ENCODE results near the gene TPPP2.

DNA sequence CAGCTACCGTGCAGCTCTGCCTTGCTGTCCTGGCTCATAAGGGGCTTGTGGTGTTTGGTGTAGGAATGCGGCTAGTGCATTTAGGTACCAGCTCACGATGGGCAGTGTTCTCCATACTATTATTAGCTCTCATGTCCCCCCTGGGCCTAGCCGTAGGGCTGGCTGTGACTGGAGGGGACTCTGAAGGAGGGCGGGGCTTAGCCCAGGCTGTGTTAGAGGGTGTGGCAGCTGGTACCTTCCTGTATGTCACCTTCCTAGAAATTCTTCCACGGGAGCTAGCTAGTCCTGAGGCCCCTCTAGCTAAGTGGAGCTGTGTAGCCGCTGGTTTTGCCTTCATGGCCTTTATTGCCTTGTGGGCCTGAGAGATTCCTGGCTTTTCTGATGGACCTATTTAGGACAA, 28.8 kb upstream of the TPPP2 start:
- TF ChIP-seq TEAD4 (IDR thresholded peaks at IDR 0.05; ENCODE audit: low read length) = no peak
- no peak for TF ChIP-seq TEAD4 (CRISPR knock-in tag; IDR thresholded peaks at IDR 0.05; ENCODE audit: borderline replicate concordance)
- TF ChIP-seq, protein P1, sequence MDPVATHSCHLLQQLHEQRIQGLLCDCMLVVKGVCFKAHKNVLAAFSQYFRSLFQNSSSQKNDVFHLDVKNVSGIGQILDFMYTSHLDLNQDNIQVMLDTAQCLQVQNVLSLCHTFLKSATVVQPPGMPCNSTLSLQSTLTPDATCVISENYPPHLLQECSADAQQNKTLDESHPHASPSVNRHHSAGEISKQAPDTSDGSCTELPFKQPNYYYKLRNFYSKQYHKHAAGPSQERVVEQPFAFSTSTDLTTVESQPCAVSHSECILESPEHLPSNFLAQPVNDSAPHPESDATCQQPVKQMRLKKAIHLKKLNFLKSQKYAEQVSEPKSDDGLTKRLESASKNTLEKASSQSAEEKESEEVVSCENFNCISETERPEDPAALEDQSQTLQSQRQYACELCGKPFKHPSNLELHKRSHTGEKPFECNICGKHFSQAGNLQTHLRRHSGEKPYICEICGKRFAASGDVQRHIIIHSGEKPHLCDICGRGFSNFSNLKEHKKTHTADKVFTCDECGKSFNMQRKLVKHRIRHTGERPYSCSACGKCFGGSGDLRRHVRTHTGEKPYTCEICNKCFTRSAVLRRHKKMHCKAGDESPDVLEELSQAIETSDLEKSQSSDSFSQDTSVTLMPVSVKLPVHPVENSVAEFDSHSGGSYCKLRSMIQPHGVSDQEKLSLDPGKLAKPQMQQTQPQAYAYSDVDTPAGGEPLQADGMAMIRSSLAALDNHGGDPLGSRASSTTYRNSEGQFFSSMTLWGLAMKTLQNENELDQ (CRISPR knock-in tag; IDR thresholded peaks at IDR 0.05; ENCODE audit: borderline replicate concordance) = no peak
- TF ChIP-seq, protein P2, sequence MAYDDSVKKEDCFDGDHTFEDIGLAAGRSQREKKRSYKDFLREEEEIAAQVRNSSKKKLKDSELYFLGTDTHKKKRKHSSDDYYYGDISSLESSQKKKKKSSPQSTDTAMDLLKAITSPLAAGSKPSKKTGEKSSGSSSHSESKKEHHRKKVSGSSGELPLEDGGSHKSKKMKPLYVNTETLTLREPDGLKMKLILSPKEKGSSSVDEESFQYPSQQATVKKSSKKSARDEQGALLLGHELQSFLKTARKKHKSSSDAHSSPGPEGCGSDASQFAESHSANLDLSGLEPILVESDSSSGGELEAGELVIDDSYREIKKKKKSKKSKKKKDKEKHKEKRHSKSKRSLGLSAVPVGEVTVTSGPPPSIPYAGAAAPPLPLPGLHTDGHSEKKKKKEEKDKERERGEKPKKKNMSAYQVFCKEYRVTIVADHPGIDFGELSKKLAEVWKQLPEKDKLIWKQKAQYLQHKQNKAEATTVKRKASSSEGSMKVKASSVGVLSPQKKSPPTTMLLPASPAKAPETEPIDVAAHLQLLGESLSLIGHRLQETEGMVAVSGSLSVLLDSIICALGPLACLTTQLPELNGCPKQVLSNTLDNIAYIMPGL (CRISPR knock-in tag; IDR thresholded peaks at IDR 0.05) = no peak
- TF ChIP-seq, protein P3, sequence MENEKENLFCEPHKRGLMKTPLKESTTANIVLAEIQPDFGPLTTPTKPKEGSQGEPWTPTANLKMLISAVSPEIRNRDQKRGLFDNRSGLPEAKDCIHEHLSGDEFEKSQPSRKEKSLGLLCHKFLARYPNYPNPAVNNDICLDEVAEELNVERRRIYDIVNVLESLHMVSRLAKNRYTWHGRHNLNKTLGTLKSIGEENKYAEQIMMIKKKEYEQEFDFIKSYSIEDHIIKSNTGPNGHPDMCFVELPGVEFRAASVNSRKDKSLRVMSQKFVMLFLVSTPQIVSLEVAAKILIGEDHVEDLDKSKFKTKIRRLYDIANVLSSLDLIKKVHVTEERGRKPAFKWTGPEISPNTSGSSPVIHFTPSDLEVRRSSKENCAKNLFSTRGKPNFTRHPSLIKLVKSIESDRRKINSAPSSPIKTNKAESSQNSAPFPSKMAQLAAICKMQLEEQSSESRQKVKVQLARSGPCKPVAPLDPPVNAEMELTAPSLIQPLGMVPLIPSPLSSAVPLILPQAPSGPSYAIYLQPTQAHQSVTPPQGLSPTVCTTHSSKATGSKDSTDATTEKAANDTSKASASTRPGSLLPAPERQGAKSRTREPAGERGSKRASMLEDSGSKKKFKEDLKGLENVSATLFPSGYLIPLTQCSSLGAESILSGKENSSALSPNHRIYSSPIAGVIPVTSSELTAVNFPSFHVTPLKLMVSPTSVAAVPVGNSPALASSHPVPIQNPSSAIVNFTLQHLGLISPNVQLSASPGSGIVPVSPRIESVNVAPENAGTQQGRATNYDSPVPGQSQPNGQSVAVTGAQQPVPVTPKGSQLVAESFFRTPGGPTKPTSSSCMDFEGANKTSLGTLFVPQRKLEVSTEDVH (IDR thresholded peaks at IDR 0.05; ENCODE audit: low read depth, partially characterized antibody) = no peak
- TF ChIP-seq, protein P4, sequence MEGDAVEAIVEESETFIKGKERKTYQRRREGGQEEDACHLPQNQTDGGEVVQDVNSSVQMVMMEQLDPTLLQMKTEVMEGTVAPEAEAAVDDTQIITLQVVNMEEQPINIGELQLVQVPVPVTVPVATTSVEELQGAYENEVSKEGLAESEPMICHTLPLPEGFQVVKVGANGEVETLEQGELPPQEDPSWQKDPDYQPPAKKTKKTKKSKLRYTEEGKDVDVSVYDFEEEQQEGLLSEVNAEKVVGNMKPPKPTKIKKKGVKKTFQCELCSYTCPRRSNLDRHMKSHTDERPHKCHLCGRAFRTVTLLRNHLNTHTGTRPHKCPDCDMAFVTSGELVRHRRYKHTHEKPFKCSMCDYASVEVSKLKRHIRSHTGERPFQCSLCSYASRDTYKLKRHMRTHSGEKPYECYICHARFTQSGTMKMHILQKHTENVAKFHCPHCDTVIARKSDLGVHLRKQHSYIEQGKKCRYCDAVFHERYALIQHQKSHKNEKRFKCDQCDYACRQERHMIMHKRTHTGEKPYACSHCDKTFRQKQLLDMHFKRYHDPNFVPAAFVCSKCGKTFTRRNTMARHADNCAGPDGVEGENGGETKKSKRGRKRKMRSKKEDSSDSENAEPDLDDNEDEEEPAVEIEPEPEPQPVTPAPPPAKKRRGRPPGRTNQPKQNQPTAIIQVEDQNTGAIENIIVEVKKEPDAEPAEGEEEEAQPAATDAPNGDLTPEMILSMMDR (IDR thresholded peaks at IDR 0.05 in 2 of 3, conservative IDR thresholded peaks at IDR 0.05 in 1 of 3; ENCODE audit: insufficient read depth in 2 of 3, low read depth in 1 of 3, low read length in 3 of 3) = no peak
- TF ChIP-seq ZNF282 (CRISPR knock-in tag; IDR thresholded peaks at IDR 0.05) = no peak
- no peak for TF ChIP-seq MAZ (CRISPR knock-in tag; conservative IDR thresholded peaks at IDR 0.05 in 1 of 2, IDR thresholded peaks at IDR 0.05 in 1 of 2)
- TF ChIP-seq, protein P5, sequence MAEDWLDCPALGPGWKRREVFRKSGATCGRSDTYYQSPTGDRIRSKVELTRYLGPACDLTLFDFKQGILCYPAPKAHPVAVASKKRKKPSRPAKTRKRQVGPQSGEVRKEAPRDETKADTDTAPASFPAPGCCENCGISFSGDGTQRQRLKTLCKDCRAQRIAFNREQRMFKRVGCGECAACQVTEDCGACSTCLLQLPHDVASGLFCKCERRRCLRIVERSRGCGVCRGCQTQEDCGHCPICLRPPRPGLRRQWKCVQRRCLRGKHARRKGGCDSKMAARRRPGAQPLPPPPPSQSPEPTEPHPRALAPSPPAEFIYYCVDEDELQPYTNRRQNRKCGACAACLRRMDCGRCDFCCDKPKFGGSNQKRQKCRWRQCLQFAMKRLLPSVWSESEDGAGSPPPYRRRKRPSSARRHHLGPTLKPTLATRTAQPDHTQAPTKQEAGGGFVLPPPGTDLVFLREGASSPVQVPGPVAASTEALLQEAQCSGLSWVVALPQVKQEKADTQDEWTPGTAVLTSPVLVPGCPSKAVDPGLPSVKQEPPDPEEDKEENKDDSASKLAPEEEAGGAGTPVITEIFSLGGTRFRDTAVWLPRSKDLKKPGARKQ (CRISPR knock-in tag; IDR thresholded peaks at IDR 0.05) = no peak
- TF ChIP-seq MEF2D (tag; conservative IDR thresholded peaks at IDR 0.05; ENCODE audit: low read depth) = no peak
- TF ChIP-seq, protein P6, sequence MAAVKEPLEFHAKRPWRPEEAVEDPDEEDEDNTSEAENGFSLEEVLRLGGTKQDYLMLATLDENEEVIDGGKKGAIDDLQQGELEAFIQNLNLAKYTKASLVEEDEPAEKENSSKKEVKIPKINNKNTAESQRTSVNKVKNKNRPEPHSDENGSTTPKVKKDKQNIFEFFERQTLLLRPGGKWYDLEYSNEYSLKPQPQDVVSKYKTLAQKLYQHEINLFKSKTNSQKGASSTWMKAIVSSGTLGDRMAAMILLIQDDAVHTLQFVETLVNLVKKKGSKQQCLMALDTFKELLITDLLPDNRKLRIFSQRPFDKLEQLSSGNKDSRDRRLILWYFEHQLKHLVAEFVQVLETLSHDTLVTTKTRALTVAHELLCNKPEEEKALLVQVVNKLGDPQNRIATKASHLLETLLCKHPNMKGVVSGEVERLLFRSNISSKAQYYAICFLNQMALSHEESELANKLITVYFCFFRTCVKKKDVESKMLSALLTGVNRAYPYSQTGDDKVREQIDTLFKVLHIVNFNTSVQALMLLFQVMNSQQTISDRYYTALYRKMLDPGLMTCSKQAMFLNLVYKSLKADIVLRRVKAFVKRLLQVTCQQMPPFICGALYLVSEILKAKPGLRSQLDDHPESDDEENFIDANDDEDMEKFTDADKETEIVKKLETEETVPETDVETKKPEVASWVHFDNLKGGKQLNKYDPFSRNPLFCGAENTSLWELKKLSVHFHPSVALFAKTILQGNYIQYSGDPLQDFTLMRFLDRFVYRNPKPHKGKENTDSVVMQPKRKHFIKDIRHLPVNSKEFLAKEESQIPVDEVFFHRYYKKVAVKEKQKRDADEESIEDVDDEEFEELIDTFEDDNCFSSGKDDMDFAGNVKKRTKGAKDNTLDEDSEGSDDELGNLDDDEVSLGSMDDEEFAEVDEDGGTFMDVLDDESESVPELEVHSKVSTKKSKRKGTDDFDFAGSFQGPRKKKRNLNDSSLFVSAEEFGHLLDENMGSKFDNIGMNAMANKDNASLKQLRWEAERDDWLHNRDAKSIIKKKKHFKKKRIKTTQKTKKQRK (IDR thresholded peaks at IDR 0.05; ENCODE audit: borderline replicate concordance, low read depth, low read length) = no peak
- TF ChIP-seq POLR2AphosphoS5 (IDR thresholded peaks at IDR 0.05; ENCODE audit: control insufficient read depth, insufficient read depth, low read depth, low read length) = no peak
- TF ChIP-seq HNRNPK (IDR thresholded peaks at IDR 0.05; ENCODE audit: low read depth, low read length, poor library complexity, severe bottlenecking) = no peak

Data from K562 (cell line).